Stomach (tissue), 9 donors: Measurements from ENCODE around the gene ITGA6. TPM values are rescaled to one million over a fixed set of nuclear protein-coding genes. Genes with fewer than 3 reads are reported as not detected.

Experiments
- DNase-seq, 2 donors: peaks; one replicate each; pipeline versions ENCODE4 v3.0.0 to v3.0.0-alpha.2; 2013 to 2019
- H3K27ac ChIP-seq, 5 donors: fragments of 200-600 bp in 4 of 5; sonication (generic) in 4 of 5; one replicate each; pipeline ENCODE4 v1.5.1; 2013 to 2019; ENCODE audit warnings: mild to moderate bottlenecking in 1 of 5, moderate library complexity in 1 of 5
- H3K27me3 ChIP-seq, 3 donors: fragments of 200-600 bp; sonication (generic); one replicate each; pipeline ENCODE4 v1.5.1; 2017 to 2019; ENCODE audit warnings: mixed run types in 1 of 3
- H3K36me3 ChIP-seq, 4 donors: fragments of 200-600 bp; sonication (generic); 1 replicate in 3 of 4; 2 replicates in 1 of 4; pipeline ENCODE4 v1.5.1; 2016 to 2019
- H3K4me1 ChIP-seq, 4 donors: fragments of 200-600 bp; sonication (generic); one replicate each; pipeline ENCODE4 v1.5.1; 2016 to 2019
- H3K4me3 ChIP-seq, 4 donors: fragments of 200-600 bp; sonication (generic) in 3 of 4; one replicate each; pipeline ENCODE4 v1.5.1; 2016 to 2019; ENCODE audit warnings: mild to moderate bottlenecking in 1 of 4
- H3K9me3 ChIP-seq, 4 donors: fragments of 200-600 bp; sonication (generic); one replicate each; pipeline ENCODE4 v1.5.1; 2016 to 2019
- EP300 ChIP-seq: sonication (generic); formaldehyde crosslinking; IDR thresholded peaks from one replicate; pipeline ENCODE4 v1.6.1; 2017; ENCODE audit warnings: antibody characterized with exemption
- POLR2A ChIP-seq, 4 donors: fragments of 450-650 bp; IDR thresholded peaks; one replicate each; pipeline ENCODE4 v1.6.1; 2016; ENCODE audit warnings: antibody characterized with exemption in 4 of 4, control low read depth in 2 of 4, mild to moderate bottlenecking in 1 of 4, moderate library complexity in 1 of 4
- POLR2AphosphoS5 ChIP-seq, 3 donors: sonication (generic); formaldehyde crosslinking; IDR thresholded peaks; one replicate each; pipeline ENCODE4 v1.6.1; 2016; ENCODE audit warnings: antibody characterized with exemption in 3 of 3
- WGBS, 5 donors: extraction: QIAGEN DNeasy Blood & Tissue Kit in 3 of 5; methylation state at CpG; one replicate each; pipeline versions ENCODE4 v1.1.5 to v1.1.7; 2013 to 2018; 5-methylcytosine and 5-hydroxymethylcytosine counted together
- intact Hi-C: fragments of 100-400 bp; cut with DNase I; formaldehyde crosslinking; loops from one replicate; pipeline ENCODE4 v1.15.1; 2023; ENCODE audit warnings: low total_unique reads
- polyA plus RNA-seq, 3 donors: library from polyadenylated mRNA; stranded (reverse); fragments of 200-250 nt; gene quantifications; one replicate each; pipeline ENCODE4 v1.2.3, GENCODE V29; 2013
- total RNA-seq, 5 donors: library from RNA; depleted of rRNA; stranded (reverse); fragments of >200 nt; gene quantifications; one replicate each; pipeline versions ENCODE4 v1.1.0 to v1.2.3, GENCODE V29; 2014 to 2016
- TF ChIP-seq, protein P1 (sequence below), 7 experiments: fragments of 450-650 bp in 4 of 7; fragments of 200-600 bp in 3 of 7; sonication (generic) in 3 of 7; IDR thresholded peaks; one replicate each; pipeline ENCODE4 v1.5.1; 2016 to 2019; ENCODE audit warnings: antibody characterized with exemption in 7 of 7, control low read depth in 2 of 7, mild to moderate bottlenecking in 1 of 7
- donor health status: healthy with polysubstance abuse.
- donor health status: Bipolar disorder and iron deficiency.
- donor health status: healthy.

Gene ITGA6
- total and polyA plus RNA-seq, 8 donors: 10.7 to 391 (median 55.4) TPM

DNA sequence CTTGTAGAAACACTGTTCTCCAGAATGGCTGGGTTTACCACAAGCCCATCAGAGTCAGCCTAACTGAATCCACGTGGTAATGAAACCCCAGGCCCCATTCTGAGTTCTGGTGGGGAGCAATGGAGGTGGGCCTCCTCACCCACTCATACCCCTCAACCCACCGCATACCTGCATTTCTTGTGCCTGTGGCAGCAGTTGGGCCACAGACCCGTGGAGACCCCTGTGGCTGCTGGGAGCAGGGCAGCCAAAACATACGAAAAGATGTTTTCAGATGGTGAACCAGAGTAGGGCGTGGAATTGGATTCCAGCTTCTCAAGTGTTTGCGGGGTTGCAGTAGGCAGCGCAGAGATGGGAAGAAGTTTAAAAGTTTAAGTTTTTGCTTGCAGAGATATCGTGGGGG, 51.0 kb downstream of the ITGA6 start:
- no peak overlapping the region for H3K27ac ChIP-seq
- WGBS, 5 donors: 83 to 91% (median 88%) methylated on average over 8 of the region's 8 CpGs
- TF ChIP-seq POLR2AphosphoS5 (IDR thresholded peaks at IDR 0.05) (no peak), POLR2A (IDR thresholded peaks at IDR 0.05) (no peak), EP300 (no peak)
- TF ChIP-seq, protein P1, sequence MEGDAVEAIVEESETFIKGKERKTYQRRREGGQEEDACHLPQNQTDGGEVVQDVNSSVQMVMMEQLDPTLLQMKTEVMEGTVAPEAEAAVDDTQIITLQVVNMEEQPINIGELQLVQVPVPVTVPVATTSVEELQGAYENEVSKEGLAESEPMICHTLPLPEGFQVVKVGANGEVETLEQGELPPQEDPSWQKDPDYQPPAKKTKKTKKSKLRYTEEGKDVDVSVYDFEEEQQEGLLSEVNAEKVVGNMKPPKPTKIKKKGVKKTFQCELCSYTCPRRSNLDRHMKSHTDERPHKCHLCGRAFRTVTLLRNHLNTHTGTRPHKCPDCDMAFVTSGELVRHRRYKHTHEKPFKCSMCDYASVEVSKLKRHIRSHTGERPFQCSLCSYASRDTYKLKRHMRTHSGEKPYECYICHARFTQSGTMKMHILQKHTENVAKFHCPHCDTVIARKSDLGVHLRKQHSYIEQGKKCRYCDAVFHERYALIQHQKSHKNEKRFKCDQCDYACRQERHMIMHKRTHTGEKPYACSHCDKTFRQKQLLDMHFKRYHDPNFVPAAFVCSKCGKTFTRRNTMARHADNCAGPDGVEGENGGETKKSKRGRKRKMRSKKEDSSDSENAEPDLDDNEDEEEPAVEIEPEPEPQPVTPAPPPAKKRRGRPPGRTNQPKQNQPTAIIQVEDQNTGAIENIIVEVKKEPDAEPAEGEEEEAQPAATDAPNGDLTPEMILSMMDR (IDR thresholded peaks at IDR 0.05): no peak
- DNase-seq: no peak
- intact Hi-C loops: no loop called here
- H3K4me3 ChIP-seq: no peak overlapping the region
- H3K9me3 ChIP-seq: no peaks in the 10 kb centered on the region
- H3K4me1 ChIP-seq: peaks cover 0 to 17% (median 0%) of the 10 kb centered on the region in 4 donors
- peaks cover 9 to 67% (median 38%) of the 10 kb centered on the region in 4 donors for H3K36me3 ChIP-seq
- H3K27me3 ChIP-seq: no peaks in the 10 kb centered on the region

DNA sequence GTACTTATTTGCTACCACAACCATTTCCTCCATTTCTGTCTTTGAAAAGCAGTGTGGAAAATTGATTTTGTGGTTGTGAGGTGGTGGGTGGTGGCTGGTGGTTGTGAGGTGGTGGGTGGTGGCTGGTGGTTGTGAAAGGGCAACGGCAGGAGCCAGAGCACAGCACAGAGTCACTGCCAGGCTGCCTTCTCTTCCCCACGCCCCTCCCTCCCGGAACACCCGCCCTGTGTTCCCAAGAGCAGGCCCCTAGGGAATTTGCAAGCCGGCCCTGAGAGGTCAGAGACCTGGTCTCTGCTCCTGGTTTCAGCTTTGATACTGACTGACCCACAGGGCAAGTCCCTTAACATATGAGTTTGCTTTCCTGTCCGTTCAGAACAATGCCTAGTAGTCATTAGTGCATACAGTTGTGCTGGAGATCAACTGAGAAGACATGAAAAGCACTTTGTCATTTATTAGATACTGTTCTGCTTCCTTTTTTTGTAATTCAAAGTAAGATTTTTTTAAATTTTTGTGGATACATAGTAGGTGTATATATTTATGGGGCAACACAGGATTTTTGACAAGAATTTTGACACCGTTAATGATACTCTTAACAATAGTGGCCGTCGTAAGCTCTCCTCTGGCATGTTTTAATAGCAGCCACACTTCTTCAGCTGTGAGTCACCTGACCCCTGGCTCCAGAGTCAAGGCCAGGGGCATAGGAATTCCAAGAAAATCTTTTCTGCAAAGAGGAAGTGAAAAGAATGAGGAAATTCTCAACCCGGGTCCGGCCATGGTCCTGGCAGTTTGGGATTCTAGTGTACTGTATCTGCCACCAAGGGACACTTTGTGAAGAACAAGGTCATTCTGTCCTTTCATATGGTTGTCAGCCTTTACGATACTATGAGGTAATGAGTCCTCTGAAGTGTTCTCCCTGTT, 53.2 kb downstream of the ITGA6 start:
- WGBS, 5 donors: 48 to 58% (median 53%) methylated on average over 12 of the region's 12 CpGs
- Histone ChIP-seq H3K27ac (peak overlapping the region; percentile 12 to 45 (median 31)), H3K9me3 (no peaks in the 10 kb centered on the region), H3K36me3 (peaks cover 2 to 62% (median 36%) of the 10 kb centered on the region in 4 donors), H3K27me3 (no peaks in the 10 kb centered on the region), H3K4me1 (peaks cover 0 to 17% (median 0%) of the 10 kb centered on the region in 4 donors), H3K4me3 (no peak overlapping the region)
- no peak for DNase-seq
- intact Hi-C loops: no loop called here
- no peak for TF ChIP-seq POLR2AphosphoS5 (IDR thresholded peaks at IDR 0.05)
- no peak for TF ChIP-seq EP300

DNA sequence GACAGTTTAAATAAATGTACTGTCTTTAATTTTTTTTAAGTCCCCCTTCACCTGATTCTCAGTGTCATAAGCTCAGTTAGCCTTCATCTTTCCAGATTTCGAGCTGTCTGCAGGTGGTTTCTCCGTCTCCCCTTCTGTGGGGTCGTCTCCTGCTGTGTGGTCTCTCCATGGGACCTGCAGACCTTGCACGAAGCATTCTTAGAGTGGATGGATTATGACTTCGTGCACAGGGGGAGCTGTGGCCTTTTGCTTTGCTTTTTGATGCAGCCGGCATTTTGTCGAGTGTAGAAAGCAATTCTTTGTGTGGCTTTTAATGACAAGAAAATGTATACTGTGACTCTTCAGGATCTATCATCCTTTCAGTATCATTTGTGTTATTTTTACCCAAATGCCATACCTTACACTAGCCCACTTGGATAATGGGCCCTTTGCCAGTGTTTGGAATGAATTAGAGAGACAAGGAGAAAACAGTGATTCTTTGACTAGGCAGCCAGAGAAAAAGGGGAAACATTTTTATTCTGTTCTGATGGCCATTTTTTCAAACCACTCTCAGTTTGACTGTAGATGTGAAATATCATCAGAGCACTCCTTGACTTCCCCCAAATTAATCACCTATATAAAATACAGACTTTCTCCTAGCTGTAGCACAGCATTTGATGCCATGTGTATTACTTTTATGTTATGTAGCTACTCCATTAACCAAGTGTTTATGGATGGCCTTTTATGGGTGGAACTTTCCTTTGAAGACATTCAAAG, 54.3 kb downstream of the ITGA6 start:
- TF ChIP-seq POLR2A (IDR thresholded peaks at IDR 0.05): no peak
- TF ChIP-seq, protein P1 (IDR thresholded peaks at IDR 0.05): no peak
- TF ChIP-seq POLR2AphosphoS5 (IDR thresholded peaks at IDR 0.05): no peak
- no peak for TF ChIP-seq EP300
- H3K9me3 ChIP-seq: no peaks in the 10 kb centered on the region
- WGBS, 5 donors: 83 to 90% (median 86%) methylated on average over 7 of the region's 7 CpGs
- H3K36me3 ChIP-seq: peaks cover 4 to 63% (median 44%) of the 10 kb centered on the region in 4 donors
- no peak for DNase-seq
- no peaks in the 10 kb centered on the region for H3K27me3 ChIP-seq
- no peak overlapping the region for H3K27ac ChIP-seq
- H3K4me3 ChIP-seq: no peak overlapping the region
- peaks cover 0 to 17% (median 0%) of the 10 kb centered on the region in 4 donors for H3K4me1 ChIP-seq
- intact Hi-C loops: no loop called here

DNA sequence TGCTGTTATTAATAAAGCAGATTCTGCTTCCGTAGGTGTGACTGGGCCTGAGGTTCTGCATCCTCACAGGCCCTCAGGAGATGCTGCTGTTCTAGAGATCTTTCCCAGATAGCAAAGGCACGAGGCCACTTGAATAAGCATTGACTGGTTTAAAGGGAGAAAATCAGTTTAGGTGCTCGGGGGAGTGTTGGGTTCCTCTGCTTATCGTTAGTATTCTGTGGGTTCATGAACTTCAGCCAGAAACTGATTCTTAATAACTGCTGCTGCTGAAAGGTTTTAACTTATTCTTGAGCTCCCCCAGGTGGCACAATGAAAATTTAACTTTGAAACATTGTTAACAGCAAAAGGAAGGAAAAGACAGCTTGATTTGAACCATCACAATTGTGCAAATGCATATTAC, 56.9 kb downstream of the ITGA6 start:
- Histone ChIP-seq H3K27me3 (no peaks in the 10 kb centered on the region), H3K9me3 (no peaks in the 10 kb centered on the region), H3K4me1 (peaks cover 0 to 17% (median 0%) of the 10 kb centered on the region in 4 donors), H3K36me3 (peaks cover 16 to 76% (median 62%) of the 10 kb centered on the region in 4 donors), H3K27ac (no peak overlapping the region), H3K4me3 (no peak overlapping the region)
- intact Hi-C loops: no loop called here
- TF ChIP-seq POLR2A (IDR thresholded peaks at IDR 0.05) (no peak), EP300 (no peak), POLR2AphosphoS5 (IDR thresholded peaks at IDR 0.05) (no peak)
- TF ChIP-seq, protein P1 (IDR thresholded peaks at IDR 0.05): no peak
- 24 to 35% (median 32%) methylated on average over 4 of the region's 4 CpGs for WGBS, 5 donors
- DNase-seq: peak in 1 of 2 donors; percentile 58
